Tibial nerve (tissue), 4 donors: Measurements from ENCODE around the gene PSMD5. TPM values are rescaled to one million over a fixed set of nuclear protein-coding genes. Genes with fewer than 3 reads are reported as not detected.

Experiments used
- DNase-seq, 2 donors: peaks; one replicate each; pipeline ENCODE4 v3.0.0-alpha.2; 2019; ENCODE audit warnings: low spot score in 2 of 2
- H3K27ac ChIP-seq, 4 donors: fragments of 200-600 bp; sonication (generic) in 3 of 4; one replicate each; pipeline ENCODE4 v1.5.1; 2017 to 2019; ENCODE audit warnings: mild to moderate bottlenecking in 1 of 4
- H3K27me3 ChIP-seq, 2 donors: fragments of 200-600 bp; sonication (generic) in 1 of 2; one replicate each; pipeline versions ENCODE4 v1.5.1 to v1.6.0; 2017 to 2019
- H3K36me3 ChIP-seq, 3 donors: fragments of 200-600 bp; sonication (generic); one replicate each; pipeline ENCODE4 v1.5.1; 2018 to 2019
- H3K4me1 ChIP-seq, 4 donors: fragments of 200-600 bp; sonication (generic) in 3 of 4; one replicate each; pipeline ENCODE4 v1.5.1; 2017 to 2019
- H3K4me3 ChIP-seq, 4 donors: fragments of 200-600 bp; sonication (generic) in 3 of 4; one replicate each; pipeline ENCODE4 v1.5.1; 2017 to 2019; ENCODE audit warnings: mild to moderate bottlenecking in 1 of 4, moderate library complexity in 1 of 4
- H3K9me3 ChIP-seq, 4 donors: fragments of 200-600 bp; sonication (generic) in 3 of 4; one replicate each; pipeline ENCODE4 v1.5.1; 2017 to 2019
- CTCF ChIP-seq, 5 experiments: fragments of 200-600 bp in 3 of 5; fragments of 450-650 bp in 2 of 5; sonication (generic) in 3 of 5; IDR thresholded peaks; one replicate each; pipeline ENCODE4 v1.5.1; 2016 to 2019; ENCODE audit warnings: antibody characterized with exemption in 5 of 5, mild to moderate bottlenecking in 3 of 5, moderate library complexity in 2 of 5
- EP300 ChIP-seq, 2 donors: sonication (generic); formaldehyde crosslinking; IDR thresholded peaks; one replicate each; pipeline ENCODE4 v1.6.1; 2017; ENCODE audit warnings: antibody characterized with exemption in 2 of 2, mild to moderate bottlenecking in 1 of 2
- POLR2A ChIP-seq, 2 donors: fragments of 450-650 bp; IDR thresholded peaks; one replicate each; pipeline ENCODE4 v1.6.1; 2017; ENCODE audit warnings: antibody characterized with exemption in 2 of 2, mild to moderate bottlenecking in 2 of 2, moderate library complexity in 2 of 2
- WGBS, 2 donors: methylation state at CpG; one replicate each; pipeline ENCODE4 v1.1.5; 2018; 5-methylcytosine and 5-hydroxymethylcytosine counted together
- total RNA-seq, 4 donors: library from RNA; depleted of rRNA; stranded (reverse); fragments of >200 nt; gene quantifications; one replicate each; pipeline ENCODE4 v1.1.0, GENCODE V29; 2016

The PSMD5 gene
- total RNA-seq, 4 donors from 2014 or later, result 33.9 to 37.7 (median 37.4) TPM

DNA sequence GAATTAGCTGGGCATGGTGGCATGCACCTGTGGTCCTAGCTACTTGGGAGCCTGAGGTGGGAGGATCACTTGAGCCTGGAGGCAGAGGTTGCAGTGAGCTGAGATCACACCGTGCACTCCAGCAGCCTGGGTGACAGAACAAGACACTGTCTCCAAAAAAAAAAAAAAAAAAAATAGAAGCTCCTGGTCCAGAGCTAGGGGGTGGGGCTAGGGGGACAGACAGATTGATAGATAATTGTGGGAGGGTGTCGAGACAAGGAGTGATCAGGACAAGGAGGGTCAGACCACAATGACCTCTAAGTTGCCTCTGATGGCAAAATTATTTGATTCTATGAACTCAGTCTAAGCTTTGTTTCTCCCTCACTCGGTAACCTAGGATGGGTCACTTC is 40.9 kb upstream of the PSMD5 start:
- H3K27ac ChIP-seq, result no peak overlapping the region
- no peaks in the 10 kb centered on the region for H3K27me3 ChIP-seq
- no peak for DNase-seq
- 46 to 66% methylated on average over 3 of the region's 3 CpGs for WGBS, 2 donors
- no peak for TF ChIP-seq CTCF (IDR thresholded peaks at IDR 0.05)
- TF ChIP-seq POLR2A (IDR thresholded peaks at IDR 0.05), result no peak
- no peak for TF ChIP-seq EP300 (IDR thresholded peaks at IDR 0.05)
- no peak overlapping the region for H3K4me3 ChIP-seq
- H3K36me3 ChIP-seq, result no peaks in the 10 kb centered on the region
- H3K4me1 ChIP-seq, result peaks cover 0 to 8% (median 4%) of the 10 kb centered on the region in 4 donors
- H3K9me3 ChIP-seq, result no peaks in the 10 kb centered on the region

DNA sequence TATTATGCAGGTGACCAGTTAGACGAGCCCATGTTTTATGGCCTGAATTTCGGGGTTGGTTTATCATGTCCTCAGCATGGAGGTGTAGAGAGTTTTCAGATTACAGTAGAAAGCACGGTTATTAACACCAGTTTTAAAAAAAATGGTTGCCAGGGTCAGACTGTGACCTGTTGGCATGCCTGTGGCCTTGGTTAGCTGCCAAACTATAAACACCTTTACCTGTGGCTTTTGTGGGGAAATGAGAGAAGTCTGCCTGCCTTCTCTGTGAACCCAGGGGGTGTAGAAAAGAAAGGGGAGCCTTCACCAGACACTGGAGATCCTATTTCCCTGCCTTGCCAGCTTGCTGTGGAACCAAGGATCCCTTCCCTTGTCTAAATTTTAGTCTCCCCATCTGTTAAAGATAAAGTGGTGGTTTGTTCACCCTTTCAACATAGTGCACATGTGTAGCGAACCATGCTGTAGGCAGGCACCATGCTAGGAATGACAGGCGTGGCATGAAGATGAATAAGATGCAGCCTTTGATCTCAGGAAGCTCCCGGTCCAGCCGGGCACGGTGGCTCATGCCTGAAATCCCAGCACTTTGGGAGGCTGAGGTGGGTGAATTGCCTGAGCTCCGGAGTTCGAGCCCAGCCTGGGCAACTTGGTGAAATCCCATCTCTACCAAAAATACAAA is 40.3 kb upstream of the PSMD5 start:
- no peak for TF ChIP-seq CTCF (IDR thresholded peaks at IDR 0.05)
- no peak for TF ChIP-seq POLR2A (IDR thresholded peaks at IDR 0.05)
- no peak for TF ChIP-seq EP300 (IDR thresholded peaks at IDR 0.05)
- Histone ChIP-seq H3K4me3 (no peak overlapping the region), H3K9me3 (no peaks in the 10 kb centered on the region), H3K4me1 (peaks cover 0 to 14% (median 7%) of the 10 kb centered on the region in 4 donors), H3K36me3 (no peaks in the 10 kb centered on the region), H3K27ac (no peak overlapping the region), H3K27me3 (no peaks in the 10 kb centered on the region)
- 77 to 78% methylated on average over 10 of the region's 10 CpGs for WGBS, 2 donors
- DNase-seq, result no peak

- Histone ChIP-seq H3K4me1 (peaks cover 0 to 27% (median 14%) of the 10 kb centered on the region in 4 donors), H3K27ac (no peak overlapping the region), H3K27me3 (no peaks in the 10 kb centered on the region), H3K9me3 (no peaks in the 10 kb centered on the region), H3K4me3 (no peak overlapping the region), H3K36me3 (peaks cover 0 to 3% (median 0%) of the 10 kb centered on the region in 3 donors)
- WGBS, 2 donors, result 78% methylated on average over 6 of the region's 6 CpGs
- no peak for DNase-seq
- TF ChIP-seq CTCF (IDR thresholded peaks at IDR 0.05), result no peak
- no peak for TF ChIP-seq EP300 (IDR thresholded peaks at IDR 0.05)
- no peak for TF ChIP-seq POLR2A (IDR thresholded peaks at IDR 0.05)
These were observed 36.7 kb upstream of the PSMD5 start for GRCh38 chr9:120879446-120879845.

DNA sequence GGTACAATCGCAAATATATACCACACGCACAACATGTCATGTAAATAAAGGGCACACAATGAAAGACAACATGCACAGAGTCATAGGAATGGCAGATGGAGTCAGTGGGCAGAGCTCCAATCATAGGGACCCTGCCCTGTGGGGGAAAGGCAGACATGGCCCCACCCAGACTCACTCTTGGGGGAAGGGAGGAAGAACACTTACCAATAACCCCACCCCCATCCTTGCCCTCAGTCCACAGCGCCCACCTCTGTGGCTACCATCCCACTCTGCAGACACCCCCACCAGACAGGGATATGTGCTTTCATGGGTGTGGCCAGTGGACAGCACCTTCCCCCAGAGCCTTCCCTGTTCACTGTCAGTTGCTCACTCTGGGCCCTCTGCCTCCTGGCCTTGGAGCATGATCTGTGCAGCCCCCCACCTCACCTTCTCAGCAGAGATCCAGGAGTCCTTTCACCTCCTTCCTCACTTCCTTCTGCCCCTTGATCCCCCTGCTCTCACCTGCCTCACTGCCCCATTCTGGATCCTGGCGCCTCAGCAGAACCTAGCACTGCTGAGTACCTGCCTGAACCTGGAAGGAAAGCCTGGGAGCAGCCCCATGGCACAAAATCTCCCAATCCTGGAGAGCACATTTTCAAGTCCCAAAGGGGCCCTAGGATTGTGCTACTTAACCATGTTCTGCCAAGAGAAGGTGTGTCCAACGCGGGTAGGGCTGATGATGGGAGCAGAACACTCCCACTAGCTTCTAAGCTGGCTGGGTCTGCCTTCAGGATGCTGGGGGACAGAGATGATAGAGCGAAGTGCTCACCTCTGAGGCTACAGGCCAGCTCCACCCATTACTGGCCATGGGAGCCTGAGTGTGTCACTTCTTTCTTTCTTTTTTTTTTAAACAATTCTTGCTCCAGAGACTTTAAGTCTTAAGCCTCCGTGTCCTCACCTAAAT is 35.7 kb upstream of the PSMD5 start:
- H3K4me1 ChIP-seq, result peaks cover 0 to 27% (median 14%) of the 10 kb centered on the region in 4 donors
- peaks cover 0 to 11% (median 0%) of the 10 kb centered on the region in 3 donors for H3K36me3 ChIP-seq
- H3K9me3 ChIP-seq, result no peaks in the 10 kb centered on the region
- TF ChIP-seq CTCF (IDR thresholded peaks at IDR 0.05), result no peak
- no peak for TF ChIP-seq POLR2A (IDR thresholded peaks at IDR 0.05)
- no peak for TF ChIP-seq EP300 (IDR thresholded peaks at IDR 0.05)
- DNase-seq, result no peak
- peak overlapping the region in 2 of 4 donors; percentile 98 for H3K27ac ChIP-seq
- WGBS, 2 donors, result 73 to 78% methylated on average over 8 of the region's 8 CpGs
- no peaks in the 10 kb centered on the region for H3K27me3 ChIP-seq
- H3K4me3 ChIP-seq, result peak overlapping the region in 1 of 4 donors; percentile 82
